A549 treated with Hydrocortisone at 1 μM for 4 hours (cell line): ENCODE data around the gene GABARAPL1. TPM values are rescaled to one million over a fixed set of nuclear protein-coding genes. Genes with fewer than 3 reads are reported as not detected.

Experiments used
- total RNA-seq: library from RNA; stranded (reverse); fragments of 200-300 nt; extraction: Qiagen RNA extraction; gene quantifications from 5 replicates; pipeline ENCODE4 v1.2.3, GENCODE V29; 2022

The GABARAPL1 gene
- 31.7 to 40.9 TPM (median 39.1 TPM) in 5 replicates for total RNA-seq

GRCh38 chr12:10212739-10213131 lies at the start of gene GABARAPL1:
GABARAPL1 (plus strand) TSS chr12:10212877; CDS start chr12:10213130, 253 bp downstream.

GRCh38 chr12:10171973-10172728 lies 40.5 kb upstream of the GABARAPL1 start, which contains the start of gene OLR1:
OLR1 (minus strand) TSS chr12:10172132; CDS start chr12:10172077, 55 bp downstream.

GRCh38 chr12:10178821-10179220 lies 33.9 kb upstream of the GABARAPL1 start, which contains the start of gene TMEM52B:
TMEM52B (plus strand) TSS chr12:10179032; CDS start chr12:10179575, 543 bp downstream.

Other genes with a start within 250 kb of the GABARAPL1 start
- not detected in 5 replicates for gene CLEC12A, start 241.5 kb upstream of the GABARAPL1 start, total RNA-seq
- not detected in 5 replicates for gene CLEC1B, start 213.8 kb upstream of the GABARAPL1 start, total RNA-seq
- not detected in 5 replicates for gene CLEC12B, start 202.2 kb upstream of the GABARAPL1 start, total RNA-seq
- gene CLEC9A, start 182.2 kb upstream of the GABARAPL1 start, total RNA-seq: not detected in 5 replicates
- not detected in 5 replicates for gene CLEC1A, start 113.9 kb upstream of the GABARAPL1 start, total RNA-seq
- not detected in 5 replicates for gene CLEC7A, start 82.7 kb upstream of the GABARAPL1 start, total RNA-seq
- gene OLR1, start 40.7 kb upstream of the GABARAPL1 start, total RNA-seq: 0.73 to 1.9 TPM (median 1.1 TPM) in 5 replicates
- gene TMEM52B, start 33.8 kb upstream of the GABARAPL1 start, total RNA-seq: 0.06 to 0.28 TPM (median 0.22 TPM) in 5 replicates
- not detected in 5 replicates for gene KLRD1, start 95.0 kb downstream of the GABARAPL1 start, total RNA-seq
- 0.08 TPM in 1 of 5 replicates, not detected in the others for gene KLRK1, start 177.2 kb downstream of the GABARAPL1 start, total RNA-seq
- gene KLRC4, start 196.9 kb downstream of the GABARAPL1 start, total RNA-seq: not detected in 5 replicates
- 0.16 to 0.24 TPM (median 0.17 TPM) in 3 of 5 replicates, not detected in the others for gene KLRC3, start 207.7 kb downstream of the GABARAPL1 start, total RNA-seq
- 1.4 to 2.2 TPM (median 1.7 TPM) in 5 replicates for gene KLRC2, start 223.1 kb downstream of the GABARAPL1 start, total RNA-seq
- not detected in 5 replicates for gene KLRC1, start 240.5 kb downstream of the GABARAPL1 start, total RNA-seq